H4 (cell line): ENCODE measurements around the gene IHH. TPM values are rescaled to one million over a fixed set of nuclear protein-coding genes. Genes with fewer than 3 reads are reported as not detected.
A peak's percentile ranks its signal among the peaks of the same experiment; 100 is the strongest.

Source experiments
- DNase-seq: peaks from one replicate; pipeline ENCODE4 v3.0.0-alpha.2; 2015; ENCODE audit warnings: low spot score
- total RNA-seq: library from RNA; depleted of rRNA; stranded (reverse); fragments of >200 nt; shearing (Covaris generic); gene quantifications from 2 replicates; pipeline ENCODE4 v1.2.3, GENCODE V29; 2014; rRNA removed

IHH gene
- total RNA-seq, result not detected in 2 replicates

DNA sequence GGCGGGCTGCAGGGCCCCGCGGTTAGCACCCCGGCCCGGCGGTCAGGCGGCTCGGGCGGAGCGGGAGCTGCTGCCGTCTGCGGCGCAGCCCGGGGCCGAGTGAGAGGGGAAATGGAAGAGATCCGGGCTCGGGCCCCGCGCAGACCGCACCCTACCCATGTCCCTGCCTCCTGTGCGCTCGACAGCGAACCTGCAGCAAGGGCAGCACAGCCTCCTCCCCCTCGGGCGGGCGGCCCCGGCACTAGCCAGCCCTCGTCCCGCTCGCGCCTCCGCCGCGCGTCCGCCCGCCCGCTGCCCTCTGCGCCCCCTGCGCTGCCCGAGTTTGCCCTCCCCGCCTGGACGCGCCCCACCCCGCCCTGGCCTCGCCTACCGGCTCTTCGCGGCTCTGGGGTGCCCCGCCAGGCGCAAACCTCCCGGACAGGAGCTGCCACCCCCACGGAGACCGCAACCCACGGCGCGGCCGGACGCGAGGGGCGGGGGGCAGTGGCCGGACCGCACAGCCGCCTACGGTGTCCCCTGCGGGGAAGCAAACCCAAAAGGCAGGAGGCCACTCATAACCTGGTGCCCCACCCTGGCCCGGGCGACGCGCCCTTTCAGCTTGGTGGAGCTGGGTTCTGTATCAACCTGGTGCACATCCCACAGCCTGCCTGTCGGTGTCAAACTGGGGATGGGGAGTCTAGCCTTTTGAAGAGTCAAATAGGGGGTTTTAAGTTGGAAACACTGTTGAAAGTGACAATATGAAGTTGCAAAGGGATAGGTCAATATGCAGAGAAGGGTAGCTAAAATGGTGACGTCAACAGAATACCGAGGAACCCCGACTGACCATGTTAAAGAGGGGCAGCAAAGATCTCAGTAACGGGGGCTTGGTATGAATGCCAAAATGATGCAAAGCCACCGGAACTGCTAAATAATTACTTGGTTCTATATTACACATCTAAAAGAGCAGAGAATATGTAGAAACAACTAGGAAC, at the start of gene IHH:
TSS of gene IHH (minus strand) at position 101 of the 971 bp plus-strand sequence. CDS start 454 bp downstream, outside the sequence.
- no peak for DNase-seq

DNA sequence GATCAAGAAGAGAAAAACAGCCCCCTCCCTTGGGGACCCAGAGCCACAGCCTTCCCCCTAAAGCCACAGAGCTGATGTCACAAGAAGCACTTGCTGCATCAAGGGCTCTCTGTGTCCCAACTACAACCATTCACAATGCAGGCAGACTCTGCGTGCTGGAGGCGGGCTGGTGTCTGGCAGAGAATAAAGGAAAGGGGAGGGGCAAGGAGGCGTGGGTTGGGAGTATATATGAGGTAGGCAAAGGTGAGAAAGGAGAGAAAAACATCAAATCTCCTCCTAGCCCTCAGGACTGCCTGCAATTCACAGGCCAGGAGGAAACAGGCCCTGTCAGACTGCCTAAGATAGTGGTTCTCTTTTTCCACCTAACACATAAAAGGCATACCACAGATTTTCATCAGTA, 48.8 kb upstream of the IHH start:
- no peak for DNase-seq

DNA sequence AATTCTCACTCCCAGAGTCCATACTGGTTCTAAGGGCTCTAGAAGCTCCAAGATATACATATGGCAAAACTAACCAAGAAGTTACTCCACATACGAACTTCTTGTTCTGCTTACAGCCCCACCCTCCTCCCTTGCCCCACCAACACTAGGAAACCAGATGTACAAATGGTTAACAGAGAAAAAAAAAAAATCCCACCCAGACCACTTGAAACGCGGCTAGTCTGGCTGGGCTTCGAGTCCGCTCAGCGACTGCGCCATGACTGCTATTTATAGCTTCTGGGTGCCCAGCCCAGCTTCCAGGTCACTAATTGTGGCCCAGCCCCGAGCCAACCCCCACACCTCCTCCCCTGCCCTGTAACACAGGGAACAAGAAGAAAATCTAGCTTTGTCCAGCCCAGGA, 47.0 kb upstream of the IHH start:
- no peak for DNase-seq

DNA sequence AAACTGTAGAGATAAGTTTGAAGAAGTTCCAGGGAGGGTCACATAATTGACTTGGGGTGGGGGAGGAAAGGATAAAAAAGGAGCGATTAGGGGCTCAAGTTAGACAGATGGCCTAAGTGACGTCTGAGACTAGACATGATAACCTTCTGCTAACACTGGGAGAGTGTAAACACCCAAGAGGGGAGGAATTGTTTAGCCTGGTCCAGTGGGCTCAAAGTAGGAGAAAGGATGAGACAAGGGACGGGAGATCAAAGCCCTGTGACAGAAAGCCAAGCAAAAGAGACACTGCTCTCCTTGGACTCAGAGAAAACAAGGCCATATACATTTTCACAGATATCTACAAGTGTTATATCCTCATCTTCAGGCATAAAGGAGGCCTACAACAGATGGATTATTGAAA, 45.5 kb upstream of the IHH start:
- no peak for DNase-seq

DNA sequence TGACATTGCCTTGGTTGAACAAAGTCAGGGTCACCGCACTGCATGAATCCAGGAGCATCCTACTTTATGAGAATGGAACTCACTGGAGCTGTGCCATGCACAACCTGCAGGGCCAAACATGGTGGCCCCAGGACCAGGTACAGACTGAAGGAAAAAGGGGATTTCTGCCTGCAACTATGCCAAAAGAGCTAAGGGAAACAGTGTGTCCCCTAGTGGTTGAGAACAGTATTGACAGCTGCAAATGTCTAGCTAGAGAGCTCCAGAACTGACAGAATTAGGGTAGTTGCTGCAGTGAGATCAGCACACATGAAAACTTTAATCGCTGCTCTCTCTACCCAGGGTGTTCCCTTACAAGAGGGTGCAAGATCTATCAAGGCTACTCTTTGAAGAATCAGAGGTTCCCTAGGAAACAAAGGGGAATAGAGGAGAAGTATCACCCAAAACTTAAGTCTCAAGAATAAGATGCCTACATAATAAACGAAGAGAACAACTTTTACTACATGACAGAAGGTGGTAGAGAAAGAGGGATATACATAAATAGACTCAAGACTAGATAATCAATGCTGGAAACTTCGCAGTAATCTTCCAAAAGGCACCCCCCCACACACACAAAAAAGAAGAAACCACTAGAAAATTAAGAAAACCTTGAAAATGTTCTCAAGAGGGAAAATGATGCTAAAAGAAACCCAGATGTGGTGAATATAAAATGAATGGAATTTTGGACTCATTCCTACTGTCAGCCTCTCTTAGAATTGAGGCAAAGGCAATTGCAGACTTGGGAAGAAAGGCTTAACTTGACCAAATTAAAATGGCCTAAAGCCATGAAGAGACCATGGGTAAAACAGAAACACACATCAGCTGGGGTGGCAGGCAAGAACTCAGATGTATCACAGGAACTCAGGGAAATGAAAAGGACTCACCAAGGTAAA, 43.6 kb upstream of the IHH start:
- peak; percentile 36 for DNase-seq

DNA sequence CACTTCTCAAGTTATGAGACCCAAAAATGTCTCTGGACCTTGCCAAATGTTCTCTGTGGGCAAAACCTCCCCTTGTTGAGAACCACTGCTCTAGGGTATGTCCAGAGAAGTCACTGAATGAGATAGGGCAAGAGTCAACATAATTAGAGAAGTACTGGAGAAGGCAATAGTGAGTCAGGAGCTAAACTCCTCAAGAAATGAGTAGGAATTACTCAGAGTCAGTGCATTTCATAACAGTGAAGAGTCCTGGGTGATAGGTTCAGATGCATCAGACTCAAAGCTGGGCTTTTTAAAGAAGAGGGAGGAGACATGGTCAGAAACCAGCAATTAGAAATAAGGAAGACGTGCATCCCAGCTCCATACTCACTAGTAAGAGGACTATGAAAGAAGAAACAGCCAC, 38.6 kb upstream of the IHH start:
- no peak for DNase-seq

DNA sequence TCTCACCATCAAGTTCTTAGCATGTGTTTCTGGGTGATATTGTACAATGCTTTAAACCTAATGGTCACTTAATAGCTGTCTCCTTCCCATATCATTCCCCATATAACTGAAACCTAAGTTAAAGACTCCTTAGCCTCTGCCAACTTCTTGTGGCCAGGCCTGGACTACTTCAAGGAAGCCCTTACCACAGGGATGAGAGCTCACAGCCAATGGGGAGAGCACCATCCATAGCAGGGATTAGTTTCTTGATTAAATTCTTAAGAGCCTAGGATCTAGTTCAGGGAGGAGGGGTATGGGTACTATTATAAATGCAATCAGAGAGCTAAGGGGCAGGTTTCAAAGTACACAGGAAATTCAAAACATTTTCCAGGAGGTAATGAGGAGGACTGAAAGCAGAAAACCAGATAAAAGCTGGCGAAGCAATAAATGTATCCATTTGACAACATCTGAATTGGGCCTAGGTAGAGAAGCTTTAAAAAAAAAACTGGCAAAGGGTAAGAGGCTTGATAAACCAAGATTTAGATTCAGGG, 34.8 kb upstream of the IHH start:
- DNase-seq, result no peak

DNA sequence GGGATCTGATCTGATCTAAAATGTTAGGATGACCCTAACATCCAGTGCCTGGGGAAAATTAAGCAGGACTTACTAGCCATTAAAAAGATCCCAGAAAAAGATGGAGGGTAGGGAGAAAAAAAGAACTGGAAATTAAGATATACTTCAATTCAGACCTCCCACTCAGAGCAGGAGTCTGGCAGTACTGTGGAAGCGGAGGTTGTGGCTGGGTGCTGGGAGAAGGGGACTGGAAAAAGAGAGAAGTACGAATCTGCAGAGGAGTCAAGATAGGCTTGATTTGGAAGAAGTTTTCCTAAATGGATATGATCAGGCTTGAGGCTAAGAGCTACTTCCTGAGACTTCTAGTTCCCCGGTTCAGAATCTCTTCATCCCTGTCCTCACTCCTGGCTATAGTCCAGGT, 33.5 kb upstream of the IHH start:
- no peak for DNase-seq

DNA sequence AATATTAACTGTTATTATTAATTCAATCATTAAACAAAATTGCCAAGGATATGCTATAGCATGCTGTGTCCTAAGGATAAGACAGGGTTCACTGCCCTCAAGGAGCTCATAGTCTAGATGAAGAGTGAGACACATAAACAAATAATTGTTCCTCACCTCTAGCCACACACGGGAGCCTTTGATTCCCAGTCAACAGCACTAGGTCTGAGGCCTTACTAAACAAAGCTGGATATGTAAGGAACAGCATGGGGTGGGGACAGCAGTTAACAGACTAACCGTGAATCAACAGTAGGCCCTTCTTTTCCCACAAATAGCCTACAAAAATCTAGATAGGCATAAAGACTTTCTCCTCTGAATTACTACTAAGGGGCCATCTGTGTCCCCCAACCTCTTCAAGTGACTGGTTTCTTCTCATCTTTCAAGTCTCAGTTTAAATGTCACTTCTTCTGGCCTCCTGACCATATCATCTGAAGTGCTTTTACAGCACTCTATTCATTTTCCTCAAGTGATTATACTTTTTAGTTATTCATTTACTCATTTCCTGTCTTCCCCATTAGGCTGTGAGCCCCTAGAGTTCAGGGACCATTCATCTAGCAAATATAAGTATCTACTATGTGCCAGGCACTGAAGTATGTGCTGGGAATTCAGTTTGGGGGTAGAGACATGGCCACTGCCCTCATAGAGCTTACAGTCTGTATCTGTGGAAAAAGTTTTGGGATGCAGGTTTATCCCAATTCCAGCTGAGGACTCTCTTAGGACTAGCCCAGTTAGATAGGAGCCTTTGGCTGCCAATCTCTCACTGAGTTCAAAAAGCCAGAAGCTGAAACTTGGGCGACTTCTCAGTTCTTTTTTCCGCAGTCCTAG, 29.9 kb upstream of the IHH start:
- DNase-seq, result no peak

DNA sequence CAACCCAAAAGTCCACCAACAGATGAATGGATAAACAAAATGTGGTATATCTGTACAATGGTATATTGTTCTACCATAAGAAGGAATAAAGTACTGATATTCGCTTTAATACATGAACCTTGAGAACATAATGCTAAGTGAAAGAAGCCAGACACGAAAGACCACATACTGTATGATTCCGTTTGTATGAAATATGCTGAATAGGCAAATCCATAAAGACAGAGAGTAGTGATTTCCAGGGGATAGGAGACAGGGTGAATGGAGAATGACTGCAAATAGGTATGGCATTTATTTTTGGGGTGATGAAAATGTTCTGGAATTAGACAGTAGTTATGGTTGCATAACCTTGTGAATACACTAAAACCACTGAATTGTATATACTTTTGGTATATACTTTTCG, 28.6 kb upstream of the IHH start:
- DNase-seq, result no peak

DNA sequence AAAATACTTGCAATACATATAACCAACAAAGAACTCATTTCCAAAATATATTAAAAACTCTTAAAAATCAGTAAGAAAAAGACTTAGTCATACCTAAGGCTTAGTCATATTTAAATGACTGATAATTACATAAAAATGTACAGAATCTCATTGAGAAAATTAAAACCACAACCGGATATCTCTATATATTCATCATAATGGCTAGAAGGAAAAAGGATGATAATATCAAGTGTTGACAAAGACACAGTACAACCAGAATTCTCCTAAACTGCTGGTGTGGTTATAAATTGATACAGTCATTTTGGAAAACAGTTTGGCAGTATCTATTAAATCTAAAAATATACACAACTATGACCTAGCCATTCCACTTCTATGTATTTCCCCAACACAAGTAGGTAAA, 27.1 kb upstream of the IHH start:
- DNase-seq, result no peak

DNA sequence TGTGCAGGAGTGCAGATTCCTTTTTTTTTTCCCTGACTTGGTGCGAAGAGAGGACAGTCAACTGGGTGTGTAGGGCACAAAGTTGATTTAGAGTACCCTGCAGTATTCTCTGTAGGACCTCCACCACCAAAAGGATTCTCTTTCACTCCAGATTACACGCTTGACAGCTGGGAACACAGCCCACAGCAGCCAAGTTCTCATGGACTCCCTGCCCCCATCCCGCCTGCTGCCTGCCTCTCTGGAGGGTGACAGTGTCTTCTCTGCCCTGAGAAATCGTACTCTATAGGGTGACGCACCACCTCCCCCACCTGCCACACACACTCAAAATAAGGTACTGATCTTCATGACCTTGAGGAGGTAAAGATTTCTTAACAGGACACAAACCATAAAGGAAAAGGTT, 26.6 kb upstream of the IHH start:
- DNase-seq, result no peak

DNA sequence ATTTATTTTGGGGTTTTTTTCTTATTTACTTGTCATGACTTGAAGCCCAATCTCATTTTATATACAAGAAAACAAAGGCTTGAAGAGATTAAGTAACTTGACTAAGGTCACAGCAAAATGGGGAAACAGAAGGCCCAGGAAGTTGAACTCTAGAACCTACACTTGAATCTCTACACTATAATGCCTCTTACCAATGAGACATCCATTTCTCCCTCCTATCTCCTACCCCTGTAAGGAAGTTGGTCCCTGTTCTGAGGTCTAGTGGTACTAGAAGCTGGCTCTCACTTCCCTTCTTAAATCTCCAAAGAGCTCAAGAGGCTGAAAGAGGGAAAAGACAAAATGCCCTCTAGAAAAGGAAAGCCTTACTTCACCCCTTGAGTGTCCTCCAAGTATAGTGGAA, 25.5 kb upstream of the IHH start:
- DNase-seq, result no peak

DNA sequence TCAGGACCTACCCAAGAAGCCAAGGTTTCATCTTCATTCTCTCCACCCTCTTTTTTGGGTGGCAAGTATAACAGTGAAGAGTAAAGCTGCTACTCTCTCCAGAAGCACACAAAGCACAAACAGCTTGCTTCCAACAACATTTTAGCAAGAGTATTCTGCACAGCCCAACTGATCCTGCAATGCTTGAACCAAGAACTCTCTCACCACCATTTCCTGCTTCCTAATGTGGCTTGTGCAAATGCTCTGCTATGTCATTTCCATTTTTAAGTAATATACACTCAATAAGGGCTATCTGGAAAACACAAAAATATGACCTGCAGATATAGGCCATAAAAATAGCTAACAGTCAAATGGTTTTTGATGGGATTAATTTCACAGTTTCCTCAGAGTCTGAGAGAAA, 24.1 kb upstream of the IHH start:
- DNase-seq, result no peak

DNA sequence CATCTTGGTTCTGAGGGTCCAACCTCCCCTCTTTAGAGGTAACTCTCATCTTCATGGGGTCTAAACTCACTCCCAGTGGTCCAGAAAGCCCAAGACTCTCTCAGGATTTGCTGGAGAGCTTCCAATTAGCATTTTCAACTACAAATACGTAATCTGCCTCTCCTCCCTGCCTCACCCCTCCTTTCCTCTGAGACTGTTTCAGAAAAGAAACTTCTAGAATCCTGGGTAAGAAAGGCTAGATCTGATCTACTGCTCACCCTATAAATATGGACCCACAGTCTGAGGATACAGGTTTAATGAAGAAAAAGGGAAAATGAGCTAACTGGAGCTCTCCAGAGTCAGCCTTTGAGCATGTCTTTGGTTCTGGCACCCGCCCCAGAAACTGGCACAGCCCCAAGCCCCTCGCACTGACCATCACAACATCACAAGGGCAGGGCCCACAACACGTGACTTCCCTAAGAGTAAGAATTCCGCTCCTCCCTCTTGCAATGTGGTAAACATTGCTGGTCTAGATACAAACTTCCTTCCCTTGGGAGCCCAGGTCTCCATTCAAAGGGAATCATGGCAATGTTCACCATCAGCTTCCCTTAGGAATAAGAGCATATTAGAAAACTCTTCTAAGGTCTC, 21.7 kb upstream of the IHH start:
- no peak for DNase-seq

DNA sequence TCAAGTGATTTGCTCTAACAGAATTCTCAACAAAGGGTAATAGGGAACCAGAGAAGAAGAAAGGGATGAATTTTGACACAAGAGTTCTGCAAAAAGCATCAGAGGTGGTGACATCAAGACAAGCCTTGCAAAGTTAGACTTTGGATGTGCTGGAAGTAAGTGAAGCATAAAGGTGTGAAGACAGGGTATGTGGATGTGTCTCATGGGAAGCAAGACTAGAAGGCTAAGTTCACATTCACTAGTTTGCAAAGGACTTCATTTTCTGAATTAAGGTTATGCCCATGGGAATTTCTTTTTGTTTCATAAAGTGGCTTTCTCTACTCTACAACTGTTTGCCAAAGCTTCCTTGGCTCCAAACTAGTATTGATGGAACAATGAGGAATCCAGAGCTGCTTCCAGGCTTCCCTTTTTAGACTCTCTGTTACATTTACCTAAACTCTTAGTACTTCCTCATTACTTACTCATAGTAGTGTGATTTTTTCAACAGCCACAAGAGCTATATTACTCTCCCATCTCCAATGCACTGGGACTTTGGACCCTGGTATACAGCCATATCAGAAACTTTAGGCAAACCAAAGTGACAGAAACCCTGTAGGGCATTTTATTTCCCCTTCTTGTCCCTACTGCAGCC, 21.1 kb upstream of the IHH start:
- no peak for DNase-seq

DNA sequence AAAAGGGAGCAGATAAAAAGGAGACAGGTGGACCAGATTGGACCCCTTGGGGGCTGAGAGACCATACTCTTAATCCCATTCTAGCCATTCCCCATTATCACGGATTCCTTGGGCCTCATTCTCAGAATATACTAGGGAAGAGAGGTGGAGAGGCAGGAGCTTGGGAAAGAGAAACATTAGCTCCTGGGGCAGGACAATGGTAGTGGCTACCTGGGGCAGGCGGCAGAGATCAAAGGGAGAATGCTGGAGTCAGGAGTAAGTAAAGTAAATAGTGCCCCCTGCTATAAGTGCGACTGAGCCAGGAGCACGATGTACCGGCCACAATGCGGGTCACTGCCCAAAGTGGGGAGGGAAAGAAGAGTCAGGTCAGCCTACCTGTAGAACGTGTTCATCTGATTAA, 20.4 kb upstream of the IHH start:
- DNase-seq, result no peak

DNA sequence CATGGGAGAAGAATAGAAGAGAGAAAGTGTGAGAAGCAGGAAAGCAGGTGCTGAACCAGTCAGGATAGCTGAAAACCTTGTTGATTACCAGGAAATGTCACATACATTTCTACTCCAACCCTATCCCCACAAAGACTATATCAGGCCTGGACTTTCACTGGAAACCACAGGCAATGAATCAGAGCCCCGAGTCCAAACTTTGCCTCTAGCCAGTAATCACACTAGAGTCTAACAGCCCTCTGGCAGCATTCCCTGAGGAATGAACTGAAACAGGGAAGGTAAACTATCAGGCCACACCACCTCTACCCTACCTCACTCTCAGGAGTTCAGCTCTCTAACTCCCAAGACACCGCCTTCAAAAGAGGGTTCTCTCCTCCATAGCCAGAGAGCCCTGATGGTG, 18.7 kb upstream of the IHH start:
- no peak for DNase-seq

DNA sequence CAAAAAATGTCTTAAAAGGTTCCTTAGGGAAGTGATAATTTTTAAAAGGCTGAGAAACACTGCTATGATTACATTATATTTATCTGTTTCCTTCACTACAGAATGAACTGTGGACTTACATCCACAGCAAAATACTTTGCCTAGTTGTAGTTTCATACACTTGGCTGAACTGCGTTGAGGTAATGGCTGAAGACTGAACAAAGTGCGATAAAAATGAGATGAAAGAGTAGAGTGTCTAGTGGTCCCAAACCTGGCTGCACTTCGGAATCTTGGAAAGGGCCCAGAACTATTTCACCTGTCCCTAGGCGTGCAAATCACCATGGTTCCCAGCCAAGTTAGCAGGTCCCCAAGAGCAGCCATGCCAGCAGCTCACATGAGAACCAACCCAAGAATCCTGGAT, 18.2 kb upstream of the IHH start:
- DNase-seq, result no peak

DNA sequence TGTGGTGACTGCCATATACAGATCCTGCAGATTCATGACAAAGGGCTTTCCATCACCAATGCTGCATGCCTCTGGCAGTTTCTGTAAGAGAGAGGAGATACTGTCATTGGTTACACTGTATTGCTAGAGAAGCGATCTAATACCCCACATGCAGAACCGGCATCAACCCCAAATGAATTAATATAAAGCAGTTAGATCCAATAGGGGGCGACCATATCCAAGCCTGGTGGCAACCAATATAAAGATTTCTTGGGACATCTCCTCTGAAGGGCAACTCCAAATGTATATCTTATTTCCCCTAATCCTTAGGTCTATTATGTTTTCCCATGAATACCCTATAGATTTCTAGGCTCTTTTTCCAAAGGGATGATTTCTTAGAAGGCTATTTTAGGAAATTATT, 17.4 kb upstream of the IHH start:
- no peak for DNase-seq
